ENCODE measurements around the gene BMS1.
"Not testable (repeated sequence)": the region's sequence is repeated elsewhere in the genome, so short reads cannot be mapped to it uniquely, and the experiment has no call there.

BMS1 gene, protein sequence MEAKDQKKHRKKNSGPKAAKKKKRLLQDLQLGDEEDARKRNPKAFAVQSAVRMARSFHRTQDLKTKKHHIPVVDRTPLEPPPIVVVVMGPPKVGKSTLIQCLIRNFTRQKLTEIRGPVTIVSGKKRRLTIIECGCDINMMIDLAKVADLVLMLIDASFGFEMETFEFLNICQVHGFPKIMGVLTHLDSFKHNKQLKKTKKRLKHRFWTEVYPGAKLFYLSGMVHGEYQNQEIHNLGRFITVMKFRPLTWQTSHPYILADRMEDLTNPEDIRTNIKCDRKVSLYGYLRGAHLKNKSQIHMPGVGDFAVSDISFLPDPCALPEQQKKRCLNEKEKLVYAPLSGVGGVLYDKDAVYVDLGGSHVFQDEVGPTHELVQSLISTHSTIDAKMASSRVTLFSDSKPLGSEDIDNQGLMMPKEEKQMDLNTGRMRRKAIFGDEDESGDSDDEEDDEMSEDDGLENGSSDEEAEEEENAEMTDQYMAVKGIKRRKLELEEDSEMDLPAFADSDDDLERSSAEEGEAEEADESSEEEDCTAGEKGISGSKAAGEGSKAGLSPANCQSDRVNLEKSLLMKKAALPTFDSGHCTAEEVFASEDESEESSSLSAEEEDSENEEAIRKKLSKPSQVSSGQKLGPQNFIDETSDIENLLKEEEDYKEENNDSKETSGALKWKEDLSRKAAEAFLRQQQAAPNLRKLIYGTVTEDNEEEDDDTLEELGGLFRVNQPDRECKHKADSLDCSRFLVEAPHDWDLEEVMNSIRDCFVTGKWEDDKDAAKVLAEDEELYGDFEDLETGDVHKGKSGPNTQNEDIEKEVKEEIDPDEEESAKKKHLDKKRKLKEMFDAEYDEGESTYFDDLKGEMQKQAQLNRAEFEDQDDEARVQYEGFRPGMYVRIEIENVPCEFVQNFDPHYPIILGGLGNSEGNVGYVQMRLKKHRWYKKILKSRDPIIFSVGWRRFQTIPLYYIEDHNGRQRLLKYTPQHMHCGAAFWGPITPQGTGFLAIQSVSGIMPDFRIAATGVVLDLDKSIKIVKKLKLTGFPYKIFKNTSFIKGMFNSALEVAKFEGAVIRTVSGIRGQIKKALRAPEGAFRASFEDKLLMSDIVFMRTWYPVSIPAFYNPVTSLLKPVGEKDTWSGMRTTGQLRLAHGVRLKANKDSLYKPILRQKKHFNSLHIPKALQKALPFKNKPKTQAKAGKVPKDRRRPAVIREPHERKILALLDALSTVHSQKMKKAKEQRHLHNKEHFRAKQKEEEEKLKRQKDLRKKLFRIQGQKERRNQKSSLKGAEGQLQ

DNA sequence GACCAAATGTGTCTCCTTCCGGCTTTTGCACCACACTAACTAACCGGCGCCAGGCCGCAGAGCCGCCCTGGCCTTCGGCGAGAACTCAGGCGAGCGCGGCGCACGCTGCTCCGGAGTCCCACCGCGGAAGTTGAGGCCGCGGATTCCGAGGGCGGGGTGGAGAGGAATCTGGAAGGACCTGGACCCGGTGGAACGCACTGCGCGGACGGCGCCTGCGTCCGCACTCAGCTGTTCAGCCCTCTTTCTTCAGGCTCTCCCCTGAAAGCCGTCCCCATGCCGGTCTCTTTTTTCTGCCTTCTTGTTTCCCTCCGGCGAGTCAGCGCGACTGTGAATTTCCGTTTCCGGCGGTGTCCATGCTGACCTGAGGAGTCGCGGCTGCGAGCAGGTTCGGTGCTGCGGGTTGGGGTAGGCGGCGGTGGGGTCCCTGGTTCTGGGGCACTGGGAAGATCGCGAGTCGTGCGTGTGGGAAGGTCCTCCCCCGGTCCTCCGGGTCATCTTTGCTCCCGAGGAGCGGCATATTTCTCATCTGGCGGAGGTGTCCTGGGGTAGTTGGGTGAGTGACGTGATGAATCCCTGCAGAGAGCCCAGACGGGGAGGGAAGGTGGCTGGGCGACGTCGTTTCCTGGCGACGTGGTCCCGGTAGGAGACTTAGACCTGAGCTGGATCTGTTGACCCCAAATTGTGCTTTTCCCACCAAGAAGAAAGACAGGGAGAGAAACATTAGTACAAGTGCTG is at the start of gene BMS1:
Gene BMS1 (plus strand): TSS at position 350 of the 735 bp plus-strand sequence. CDS start 1,600 bp downstream, outside the sequence.
- Histone ChIP-seq H3K27me3 (ENCODE audit: control insufficient read depth, insufficient read depth, low read length) (no peaks in the 10 kb centered on the region), H3K4me3 (ENCODE audit: low read length) (peak within 1 kb of the TSS; percentile 66), H3K9me3 (ENCODE audit: control insufficient read depth, low read length) (no peaks in the 10 kb centered on the region), H3K9ac (ENCODE audit: low read length) (peak within 1 kb of the TSS; percentile 78), H3K36me3 (ENCODE audit: control insufficient read depth, insufficient read depth, low read length) (peaks cover 5% of the 10 kb centered on the region), H3K4me1 (ENCODE audit: control insufficient read depth, insufficient read depth, low read length) (peaks cover 8% of the 10 kb centered on the region)

GRCh38 chr10:42734536-42734935 is 48.1 kb upstream of the BMS1 start:
- H3K27me3 ChIP-seq (ENCODE audit: control insufficient read depth, insufficient read depth, low read length) = peaks cover 26% of the 10 kb centered on the region
- H3K4me1 ChIP-seq (ENCODE audit: control insufficient read depth, insufficient read depth, low read length) = no peaks in the 10 kb centered on the region
- H3K4me3 ChIP-seq (ENCODE audit: low read length) = no peak overlapping the region
- H3K36me3 ChIP-seq (ENCODE audit: control insufficient read depth, insufficient read depth, low read length) = no peaks in the 10 kb centered on the region
- no peak overlapping the region for H3K9ac ChIP-seq (ENCODE audit: low read length)
- H3K9me3 ChIP-seq (ENCODE audit: control insufficient read depth, low read length) = no peaks in the 10 kb centered on the region

DNA sequence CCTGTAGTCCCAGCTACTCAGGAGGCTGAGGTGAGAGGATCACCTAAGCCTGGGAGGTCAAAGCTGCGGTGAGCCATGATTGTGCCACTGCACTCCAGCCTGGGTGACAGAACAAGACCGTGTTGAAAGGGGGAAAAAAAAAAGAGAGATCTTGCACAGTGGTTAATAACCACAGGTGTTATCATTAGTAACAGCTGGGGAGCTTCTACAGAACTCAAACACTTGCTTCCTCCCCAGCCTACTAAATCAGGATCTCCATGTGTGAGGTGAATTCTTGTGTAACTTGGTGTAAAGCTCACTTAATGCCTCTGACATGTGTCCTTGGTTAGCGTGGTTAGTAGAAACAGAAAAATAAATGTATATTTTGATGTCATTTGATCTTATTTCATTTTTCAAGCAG is 43.9 kb upstream of the BMS1 start:
- no peak overlapping the region for H3K4me3 ChIP-seq (ENCODE audit: low read length)
- H3K27me3 ChIP-seq (ENCODE audit: control insufficient read depth, insufficient read depth, low read length) = peaks cover 8% of the 10 kb centered on the region
- H3K9ac ChIP-seq (ENCODE audit: low read length) = no peak overlapping the region
- no peaks in the 10 kb centered on the region for H3K9me3 ChIP-seq (ENCODE audit: control insufficient read depth, low read length)
- H3K36me3 ChIP-seq (ENCODE audit: control insufficient read depth, insufficient read depth, low read length) = no peaks in the 10 kb centered on the region
- no peaks in the 10 kb centered on the region for H3K4me1 ChIP-seq (ENCODE audit: control insufficient read depth, insufficient read depth, low read length)

DNA sequence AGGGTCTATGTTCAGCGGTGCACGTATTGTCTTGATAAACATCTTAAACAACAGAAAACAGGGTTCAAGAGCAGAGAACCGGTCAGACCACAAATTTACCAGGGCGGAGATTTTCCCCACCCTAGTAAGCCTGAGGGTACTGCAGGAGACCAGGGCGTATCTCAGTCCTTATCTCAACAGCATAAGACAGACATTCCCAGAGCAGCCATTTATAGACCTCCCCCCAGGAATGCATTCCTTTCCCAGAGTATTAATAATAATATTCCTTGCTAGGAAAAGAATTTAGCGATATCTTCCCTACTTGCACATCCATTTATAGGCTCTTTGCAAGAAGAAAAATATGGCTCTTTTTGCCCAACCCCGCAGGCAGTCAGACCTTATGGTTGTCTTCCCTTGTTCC is 41.1 kb upstream of the BMS1 start:
- not testable (repeated sequence) for H3K9me3 ChIP-seq (ENCODE audit: control insufficient read depth, low read length); H3K4me3 ChIP-seq (ENCODE audit: low read length); H3K9ac ChIP-seq (ENCODE audit: low read length); H3K36me3 ChIP-seq (ENCODE audit: control insufficient read depth, insufficient read depth, low read length); H3K27me3 ChIP-seq (ENCODE audit: control insufficient read depth, insufficient read depth, low read length); H3K4me1 ChIP-seq (ENCODE audit: control insufficient read depth, insufficient read depth, low read length)

GRCh38 chr10:42743697-42744096 is 38.9 kb upstream of the BMS1 start:
- Histone ChIP-seq H3K9me3 (ENCODE audit: control insufficient read depth, low read length) (no peaks in the 10 kb centered on the region), H3K4me3 (ENCODE audit: low read length) (no peak overlapping the region), H3K27me3 (ENCODE audit: control insufficient read depth, insufficient read depth, low read length) (no peaks in the 10 kb centered on the region), H3K9ac (ENCODE audit: low read length) (no peak overlapping the region), H3K36me3 (ENCODE audit: control insufficient read depth, insufficient read depth, low read length) (no peaks in the 10 kb centered on the region), H3K4me1 (ENCODE audit: control insufficient read depth, insufficient read depth, low read length) (no peaks in the 10 kb centered on the region)

GRCh38 chr10:42744134-42744701 is 38.4 kb upstream of the BMS1 start:
- H3K27me3 ChIP-seq (ENCODE audit: control insufficient read depth, insufficient read depth, low read length) = no peaks in the 10 kb centered on the region
- no peaks in the 10 kb centered on the region for H3K9me3 ChIP-seq (ENCODE audit: control insufficient read depth, low read length)
- H3K4me1 ChIP-seq (ENCODE audit: control insufficient read depth, insufficient read depth, low read length) = no peaks in the 10 kb centered on the region
- H3K9ac ChIP-seq (ENCODE audit: low read length) = no peak overlapping the region
- H3K4me3 ChIP-seq (ENCODE audit: low read length) = no peak overlapping the region
- H3K36me3 ChIP-seq (ENCODE audit: control insufficient read depth, insufficient read depth, low read length) = no peaks in the 10 kb centered on the region

GRCh38 chr10:42753126-42753506 is 29.5 kb upstream of the BMS1 start:
- Histone ChIP-seq H3K9ac (ENCODE audit: low read length) (peak overlapping the region; percentile 53), H3K36me3 (ENCODE audit: control insufficient read depth, insufficient read depth, low read length) (no peaks in the 10 kb centered on the region), H3K27me3 (ENCODE audit: control insufficient read depth, insufficient read depth, low read length) (peaks cover 57% of the 10 kb centered on the region), H3K4me3 (ENCODE audit: low read length) (peak overlapping the region; percentile 56), H3K4me1 (ENCODE audit: control insufficient read depth, insufficient read depth, low read length) (peaks cover 23% of the 10 kb centered on the region), H3K9me3 (ENCODE audit: control insufficient read depth, low read length) (no peaks in the 10 kb centered on the region)

GRCh38 chr10:42753507-42754154 is 29.0 kb upstream of the BMS1 start:
- H3K27me3 ChIP-seq (ENCODE audit: control insufficient read depth, insufficient read depth, low read length) = peaks cover 57% of the 10 kb centered on the region

DNA sequence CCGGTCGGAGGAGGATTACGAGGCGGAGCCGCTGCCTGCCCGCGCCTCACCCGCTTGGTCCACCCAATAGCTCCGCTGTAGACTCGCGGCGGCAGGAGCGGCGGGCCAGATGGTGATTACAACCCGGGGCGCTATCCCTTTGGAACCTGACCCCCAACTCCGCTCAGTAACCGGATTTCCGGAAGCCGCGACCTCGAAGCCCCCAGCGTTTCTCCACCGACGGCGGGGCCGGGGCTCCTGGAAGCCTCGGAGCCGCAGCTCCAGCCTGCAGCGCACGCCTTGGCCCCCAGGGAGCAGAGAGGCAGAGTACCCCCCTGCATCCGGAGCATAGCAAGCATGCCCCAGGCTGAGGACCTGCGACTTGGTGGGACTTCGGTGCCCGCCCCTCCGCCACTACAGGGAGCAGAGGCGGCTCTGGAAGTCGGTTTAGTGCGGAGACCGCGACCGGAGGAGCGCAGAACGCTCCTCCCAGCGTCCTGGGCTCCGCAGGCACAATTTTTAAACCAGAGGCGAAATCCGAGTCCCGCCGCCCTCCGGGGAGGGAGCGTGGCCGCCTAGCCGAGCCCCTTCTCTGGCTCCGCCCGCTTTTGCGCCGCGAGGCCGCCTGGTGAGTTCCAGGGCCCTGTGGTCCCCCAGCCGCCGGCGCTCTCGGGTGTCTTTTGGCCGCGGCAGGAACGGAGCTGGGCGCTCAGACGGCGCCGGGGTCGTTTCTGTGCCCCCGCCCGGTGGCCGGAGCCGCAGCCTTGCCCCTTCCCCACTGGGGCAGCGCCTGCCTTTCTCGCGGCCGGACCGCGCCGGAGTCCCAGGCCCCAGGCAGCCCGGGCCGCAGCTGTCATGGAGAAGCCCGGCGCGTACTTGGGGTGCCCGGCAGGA is 28.2 kb upstream of the BMS1 start:
- Histone ChIP-seq H3K9me3 (ENCODE audit: control insufficient read depth, low read length) (no peaks in the 10 kb centered on the region), H3K4me1 (ENCODE audit: control insufficient read depth, insufficient read depth, low read length) (peaks cover 23% of the 10 kb centered on the region), H3K36me3 (ENCODE audit: control insufficient read depth, insufficient read depth, low read length) (no peaks in the 10 kb centered on the region), H3K27me3 (ENCODE audit: control insufficient read depth, insufficient read depth, low read length) (peaks cover 57% of the 10 kb centered on the region), H3K4me3 (ENCODE audit: low read length) (peak overlapping the region; percentile 56), H3K9ac (ENCODE audit: low read length) (peak overlapping the region; percentile 34)

More at GRCh38 chr10:42753507-42754154, 29.0 kb upstream of the BMS1 start:
- Histone ChIP-seq H3K4me1 (ENCODE audit: control insufficient read depth, insufficient read depth, low read length) (peaks cover 23% of the 10 kb centered on the region), H3K4me3 (ENCODE audit: low read length) (peak overlapping the region; percentile 56), H3K9me3 (ENCODE audit: control insufficient read depth, low read length) (no peaks in the 10 kb centered on the region), H3K36me3 (ENCODE audit: control insufficient read depth, insufficient read depth, low read length) (no peaks in the 10 kb centered on the region), H3K9ac (ENCODE audit: low read length) (peak overlapping the region; percentile 53)

DNA sequence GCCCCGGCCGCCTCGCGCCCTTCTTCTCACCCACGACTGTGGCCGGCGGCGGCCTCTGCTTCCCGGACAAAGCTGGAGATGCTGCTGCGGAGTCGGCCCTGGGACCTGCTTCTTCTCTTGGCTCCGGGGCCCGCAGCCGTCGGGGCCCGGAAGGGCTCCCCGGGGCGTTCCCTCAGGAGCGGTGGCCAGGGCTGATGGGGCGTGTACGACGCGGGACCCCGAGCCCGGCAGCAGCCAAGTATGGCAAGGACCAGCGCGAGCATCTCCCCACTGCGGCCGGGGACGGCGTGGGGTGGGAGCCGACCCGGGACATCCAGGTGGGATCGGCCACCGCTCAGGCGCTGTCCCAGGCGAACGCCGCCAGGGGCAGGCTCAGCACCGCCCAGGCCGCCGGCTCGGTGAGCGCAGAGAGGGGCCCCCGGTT is 27.6 kb upstream of the BMS1 start:
- Histone ChIP-seq H3K4me1 (ENCODE audit: control insufficient read depth, insufficient read depth, low read length) (peaks cover 23% of the 10 kb centered on the region), H3K4me3 (ENCODE audit: low read length) (no peak overlapping the region), H3K9me3 (ENCODE audit: control insufficient read depth, low read length) (no peaks in the 10 kb centered on the region), H3K27me3 (ENCODE audit: control insufficient read depth, insufficient read depth, low read length) (peaks cover 57% of the 10 kb centered on the region), H3K36me3 (ENCODE audit: control insufficient read depth, insufficient read depth, low read length) (no peaks in the 10 kb centered on the region), H3K9ac (ENCODE audit: low read length) (peak overlapping the region; percentile 34)
